ENCODE data around the gene SCAF1. TPM values are rescaled to one million over a fixed set of nuclear protein-coding genes. Genes with fewer than 3 reads are reported as not detected.
A peak's percentile ranks its signal among the peaks of the same experiment; 100 is the strongest.

SCAF1 gene
- total RNA-seq, 1 donor from 2014 or later = 90.7 TPM

- Mint-ChIP-seq H3K4me1 (ENCODE audit: low read depth) (peaks cover 9% of the 10 kb centered on the region), H3K36me3 (ENCODE audit: insufficient read depth) (peaks cover 11% of the 10 kb centered on the region), H3K27ac (peak overlapping the region; percentile 89), H3K4me3 (ENCODE audit: low read depth) (peak overlapping the region; percentile 20), H3K9me3 (ENCODE audit: low read depth) (no peaks in the 10 kb centered on the region), H3K27me3 (no peaks in the 10 kb centered on the region)
- peak; percentile 96 for TF ChIP-seq CTCF (IDR thresholded peaks at IDR 0.05; ENCODE audit: unreplicated experiment)
- peak; percentile 83 for DNase-seq (ENCODE audit: low spot score, unreplicated experiment)
Observed at GRCh38 chr19:49672131-49672919, 30.3 kb downstream of the SCAF1 start.

GRCh38 chr19:49676136-49676783 is 34.3 kb downstream of the SCAF1 start:
- peak; percentile 28 for DNase-seq (ENCODE audit: low spot score, unreplicated experiment)
- peak overlapping the region; percentile 97 for H3K4me3 Mint-ChIP-seq (ENCODE audit: low read depth)
- no peaks in the 10 kb centered on the region for H3K27me3 Mint-ChIP-seq
- peaks cover 11% of the 10 kb centered on the region for H3K36me3 Mint-ChIP-seq (ENCODE audit: insufficient read depth)
- no peak for TF ChIP-seq CTCF (IDR thresholded peaks at IDR 0.05; ENCODE audit: unreplicated experiment)
- peak overlapping the region; percentile 100 for H3K27ac Mint-ChIP-seq
- peaks cover 24% of the 10 kb centered on the region for H3K4me1 Mint-ChIP-seq (ENCODE audit: low read depth)
- H3K9me3 Mint-ChIP-seq (ENCODE audit: low read depth) = no peaks in the 10 kb centered on the region

DNA sequence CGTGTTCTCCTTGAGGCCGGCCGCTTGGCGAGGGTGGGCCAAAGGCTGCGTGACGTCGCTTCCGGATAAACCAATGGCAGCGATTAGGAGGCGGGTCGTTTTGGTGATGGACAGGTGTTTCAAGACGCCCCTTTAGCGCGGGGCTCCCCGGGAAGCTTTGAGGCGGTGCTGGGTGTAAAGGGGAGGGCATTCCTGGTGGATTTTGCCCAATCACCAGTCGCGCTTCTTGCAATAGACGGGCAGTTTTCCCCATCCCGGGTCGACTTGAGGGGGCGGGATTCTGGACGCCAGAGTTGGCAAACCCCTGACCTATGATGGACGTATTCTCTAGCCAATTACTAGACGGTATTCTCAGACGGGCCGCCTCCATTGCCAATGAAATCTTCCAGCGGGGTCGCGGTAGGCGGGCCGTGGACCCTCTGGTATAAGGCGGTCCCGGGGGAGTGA is 34.8 kb downstream of the SCAF1 start:
- H3K9me3 Mint-ChIP-seq (ENCODE audit: low read depth) = no peaks in the 10 kb centered on the region
- TF ChIP-seq CTCF (IDR thresholded peaks at IDR 0.05; ENCODE audit: unreplicated experiment) = no peak
- no peaks in the 10 kb centered on the region for H3K27me3 Mint-ChIP-seq
- H3K36me3 Mint-ChIP-seq (ENCODE audit: insufficient read depth) = peaks cover 11% of the 10 kb centered on the region
- peak overlapping the region; percentile 97 for H3K4me3 Mint-ChIP-seq (ENCODE audit: low read depth)
- H3K27ac Mint-ChIP-seq = peak overlapping the region; percentile 100
- peak; percentile 99 for DNase-seq (ENCODE audit: low spot score, unreplicated experiment)
- peaks cover 23% of the 10 kb centered on the region for H3K4me1 Mint-ChIP-seq (ENCODE audit: low read depth)

- TF ChIP-seq CTCF (IDR thresholded peaks at IDR 0.05; ENCODE audit: unreplicated experiment) = no peak
- DNase-seq (ENCODE audit: low spot score, unreplicated experiment) = peak; percentile 34
- Mint-ChIP-seq H3K27ac (peak within 1 kb of the TSS; percentile 100), H3K27me3 (no peaks in the 10 kb centered on the region), H3K4me3 (ENCODE audit: low read depth) (peak within 1 kb of the TSS; percentile 97), H3K9me3 (ENCODE audit: low read depth) (no peaks in the 10 kb centered on the region), H3K4me1 (ENCODE audit: low read depth) (peaks cover 18% of the 10 kb centered on the region), H3K36me3 (ENCODE audit: insufficient read depth) (peaks cover 11% of the 10 kb centered on the region)
Observed at GRCh38 chr19:49677231-49677900, 35.4 kb downstream of the SCAF1 start, which contains the start of gene PRMT1. Gene PRMT1 (plus strand): TSS chr19:49677271. CDS start chr19:49677281, 10 bp downstream.
